Gastrocnemius medialis (tissue), 4 donors: ENCODE data around the gene STAT6. TPM values are rescaled to one million over a fixed set of nuclear protein-coding genes. Genes with fewer than 3 reads are reported as not detected.
"Not testable (repeated sequence)": the region's sequence is repeated elsewhere in the genome, so short reads cannot be mapped to it uniquely, and the experiment has no call there.

Experiments used
- ATAC-seq, 2 donors: fragments of 150-250 bp; one replicate each; pipeline ENCODE4 v1.9.1; 2016
- DNase-seq, 2 donors: peaks; one replicate each; pipeline ENCODE4 v3.0.0-alpha.2; 2019
- H3K27ac ChIP-seq, 4 donors: fragments of 200-600 bp; sonication (generic); 1 replicate in 1 of 4; 2 replicates in 3 of 4; pipeline ENCODE4 v1.5.1; 2016 to 2018; ENCODE audit warnings: mild to moderate bottlenecking in 2 of 4, moderate library complexity in 1 of 4
- H3K27me3 ChIP-seq, 3 donors: fragments of 200-600 bp; sonication (generic) in 2 of 3; 1 replicate in 1 of 3; 2 replicates in 2 of 3; pipeline versions ENCODE4 v1.5.1 to v1.6.0; 2016 to 2019; ENCODE audit warnings: mild to moderate bottlenecking in 1 of 3, moderate library complexity in 1 of 3
- H3K36me3 ChIP-seq, 2 donors: fragments of 200-600 bp; sonication (generic) in 1 of 2; one replicate each; pipeline ENCODE4 v1.5.1; 2017 to 2018
- H3K4me1 ChIP-seq, 2 donors: fragments of 200-600 bp; sonication (generic) in 1 of 2; one replicate each; pipeline ENCODE4 v1.5.1; 2016 to 2017; ENCODE audit warnings: mild to moderate bottlenecking in 2 of 2
- H3K4me3 ChIP-seq, 4 donors: fragments of 200-600 bp; sonication (generic) in 3 of 4; 1 replicate in 1 of 4; 2 replicates in 3 of 4; pipeline ENCODE4 v1.5.1; 2016 to 2019; ENCODE audit warnings: mild to moderate bottlenecking in 2 of 4
- H3K9me3 ChIP-seq, 3 donors: fragments of 200-600 bp; sonication (generic) in 2 of 3; 1 replicate in 1 of 3; 2 replicates in 2 of 3; pipeline ENCODE4 v1.5.1; 2016 to 2019
- POLR2A ChIP-seq, 2 donors: fragments of 450-650 bp; IDR thresholded peaks; one replicate each; pipeline ENCODE4 v1.6.1; 2017; ENCODE audit warnings: antibody characterized with exemption in 2 of 2, mild to moderate bottlenecking in 2 of 2, moderate library complexity in 2 of 2
- in situ Hi-C, 4 donors: fragments of 200-750 bp; cut with MboI; loops; one replicate each; pipeline versions ENCODE4 v1.15.0 to v1.8.0; 2017; ENCODE audit warnings: low sequenced_read_pairs in 4 of 4
- intact Hi-C: fragments of 100-400 bp; cut with DNase I; formaldehyde crosslinking; loops from one replicate; pipeline ENCODE4 v1.15.1; 2023; ENCODE audit warnings: low total_unique reads
- total RNA-seq, 4 donors: library from RNA; depleted of rRNA; stranded (reverse); fragments of >200 nt; gene quantifications; one replicate each; pipeline versions ENCODE4 v1.1.0 to v1.2.3, GENCODE V29; 2016
- TF ChIP-seq, protein P1 (sequence below), 5 experiments: fragments of 450-650 bp in 3 of 5; fragments of 200-600 bp in 2 of 5; sonication (generic) in 2 of 5; IDR thresholded peaks in 4 of 5; conservative IDR thresholded peaks in 1 of 5; 1 replicate in 4 of 5; 2 replicates in 1 of 5; pipeline ENCODE4 v1.5.1; 2016 to 2019; ENCODE audit warnings: antibody characterized with exemption in 5 of 5, mild to moderate bottlenecking in 3 of 5, moderate library complexity in 3 of 5

Gene STAT6
- total RNA-seq, 4 donors from 2014 or later, result 12.5 to 17.4 (median 14.4) TPM

GRCh38 chr12:57079821-57080220, 31.3 kb downstream of the STAT6 start:
- DNase-seq (no peak), ATAC-seq (no peak)
- H3K27me3 ChIP-seq, result no peaks in the 10 kb centered on the region
- intact Hi-C loops, result loop anchor here (1.0 to 10.0 kb wide), 3 partner anchors 7 to 1355 kb away; partner anchors contain the start of genes CD63, DDIT3, MBD6 and RDH5
- peaks cover 11 to 12% of the 10 kb centered on the region in 2 donors for H3K4me1 ChIP-seq
- H3K27ac ChIP-seq, result peak overlapping the region in 1 of 4 donors; percentile 90
- in situ Hi-C loops, result no loop called here
- H3K36me3 ChIP-seq, result no peaks in the 10 kb centered on the region
- H3K4me3 ChIP-seq, result no peak overlapping the region
- H3K9me3 ChIP-seq, result no peaks in the 10 kb centered on the region
- TF ChIP-seq, protein P1, sequence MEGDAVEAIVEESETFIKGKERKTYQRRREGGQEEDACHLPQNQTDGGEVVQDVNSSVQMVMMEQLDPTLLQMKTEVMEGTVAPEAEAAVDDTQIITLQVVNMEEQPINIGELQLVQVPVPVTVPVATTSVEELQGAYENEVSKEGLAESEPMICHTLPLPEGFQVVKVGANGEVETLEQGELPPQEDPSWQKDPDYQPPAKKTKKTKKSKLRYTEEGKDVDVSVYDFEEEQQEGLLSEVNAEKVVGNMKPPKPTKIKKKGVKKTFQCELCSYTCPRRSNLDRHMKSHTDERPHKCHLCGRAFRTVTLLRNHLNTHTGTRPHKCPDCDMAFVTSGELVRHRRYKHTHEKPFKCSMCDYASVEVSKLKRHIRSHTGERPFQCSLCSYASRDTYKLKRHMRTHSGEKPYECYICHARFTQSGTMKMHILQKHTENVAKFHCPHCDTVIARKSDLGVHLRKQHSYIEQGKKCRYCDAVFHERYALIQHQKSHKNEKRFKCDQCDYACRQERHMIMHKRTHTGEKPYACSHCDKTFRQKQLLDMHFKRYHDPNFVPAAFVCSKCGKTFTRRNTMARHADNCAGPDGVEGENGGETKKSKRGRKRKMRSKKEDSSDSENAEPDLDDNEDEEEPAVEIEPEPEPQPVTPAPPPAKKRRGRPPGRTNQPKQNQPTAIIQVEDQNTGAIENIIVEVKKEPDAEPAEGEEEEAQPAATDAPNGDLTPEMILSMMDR (IDR thresholded peaks at IDR 0.05 in 4 of 5, conservative IDR thresholded peaks at IDR 0.05 in 1 of 5), result no peak
- no peak for TF ChIP-seq POLR2A (IDR thresholded peaks at IDR 0.05)

DNA sequence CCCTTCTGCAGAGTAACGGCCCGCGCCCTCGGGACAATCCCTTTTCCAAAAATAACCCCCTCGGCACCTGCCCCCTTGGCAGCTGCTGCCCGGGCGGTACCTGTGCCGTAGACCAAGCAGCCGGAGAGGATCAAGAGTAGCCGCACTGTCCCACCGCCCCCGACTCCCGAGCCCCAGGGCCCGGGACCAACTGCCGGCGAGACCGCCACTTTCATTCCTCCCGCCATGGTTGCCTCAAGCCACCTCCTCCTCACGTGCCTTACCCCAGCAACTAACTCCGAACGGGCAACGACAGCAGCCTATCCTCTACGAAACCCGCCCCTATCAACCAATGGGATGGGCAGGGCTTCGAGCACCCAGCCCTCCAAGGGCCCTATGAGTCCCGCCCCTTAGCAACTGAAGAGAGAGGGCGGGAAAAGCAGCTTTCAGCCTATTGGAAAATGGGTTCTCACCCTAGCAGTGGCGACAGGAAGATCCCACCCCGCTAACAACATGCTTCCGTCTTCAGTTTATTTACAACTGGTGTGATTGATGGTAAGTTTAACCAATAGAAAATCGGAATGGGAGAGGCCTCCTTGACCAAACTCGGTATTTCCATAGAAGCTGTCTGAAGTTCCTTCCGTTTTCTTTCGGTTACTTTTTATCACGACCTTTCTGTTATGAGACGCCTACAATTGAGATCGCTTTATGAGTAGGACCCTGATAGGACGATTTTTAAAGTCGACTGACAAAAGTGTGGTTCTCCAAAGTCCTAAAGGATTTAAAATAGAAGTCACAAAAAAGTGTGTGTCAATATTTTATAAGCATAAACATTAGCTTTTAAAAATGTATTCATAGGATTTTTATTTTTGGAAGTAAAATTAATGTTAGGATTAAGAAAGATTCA, 32.4 kb downstream of the STAT6 start, which contains the start of gene NEMP1:
NEMP1 (minus strand) TSS at position 273 of the 886 bp plus-strand sequence; CDS start at position 227, 46 bp downstream.
- H3K36me3 ChIP-seq, result no peaks in the 10 kb centered on the region
- intact Hi-C loops, result loop anchor here (1.0 kb wide), 1 partner anchor 9 kb away; no protein-coding TSS in a partner anchor
- ATAC-seq (peak; percentile 100), DNase-seq (peak; percentile 99)
- TF ChIP-seq, protein P1 (IDR thresholded peaks at IDR 0.05 in 4 of 5, conservative IDR thresholded peaks at IDR 0.05 in 1 of 5), result no peak
- TF ChIP-seq POLR2A (IDR thresholded peaks at IDR 0.05), result peak; percentile 20 to 70
- peak within 1 kb of the TSS; percentile 67 to 93 (median 76) for H3K4me3 ChIP-seq
- peaks cover 11 to 12% of the 10 kb centered on the region in 2 donors for H3K4me1 ChIP-seq
- H3K27me3 ChIP-seq, result no peaks in the 10 kb centered on the region
- no peaks in the 10 kb centered on the region for H3K9me3 ChIP-seq
- in situ Hi-C loops, result no loop called here
- peak within 1 kb of the TSS; percentile 76 to 90 (median 86) for H3K27ac ChIP-seq

DNA sequence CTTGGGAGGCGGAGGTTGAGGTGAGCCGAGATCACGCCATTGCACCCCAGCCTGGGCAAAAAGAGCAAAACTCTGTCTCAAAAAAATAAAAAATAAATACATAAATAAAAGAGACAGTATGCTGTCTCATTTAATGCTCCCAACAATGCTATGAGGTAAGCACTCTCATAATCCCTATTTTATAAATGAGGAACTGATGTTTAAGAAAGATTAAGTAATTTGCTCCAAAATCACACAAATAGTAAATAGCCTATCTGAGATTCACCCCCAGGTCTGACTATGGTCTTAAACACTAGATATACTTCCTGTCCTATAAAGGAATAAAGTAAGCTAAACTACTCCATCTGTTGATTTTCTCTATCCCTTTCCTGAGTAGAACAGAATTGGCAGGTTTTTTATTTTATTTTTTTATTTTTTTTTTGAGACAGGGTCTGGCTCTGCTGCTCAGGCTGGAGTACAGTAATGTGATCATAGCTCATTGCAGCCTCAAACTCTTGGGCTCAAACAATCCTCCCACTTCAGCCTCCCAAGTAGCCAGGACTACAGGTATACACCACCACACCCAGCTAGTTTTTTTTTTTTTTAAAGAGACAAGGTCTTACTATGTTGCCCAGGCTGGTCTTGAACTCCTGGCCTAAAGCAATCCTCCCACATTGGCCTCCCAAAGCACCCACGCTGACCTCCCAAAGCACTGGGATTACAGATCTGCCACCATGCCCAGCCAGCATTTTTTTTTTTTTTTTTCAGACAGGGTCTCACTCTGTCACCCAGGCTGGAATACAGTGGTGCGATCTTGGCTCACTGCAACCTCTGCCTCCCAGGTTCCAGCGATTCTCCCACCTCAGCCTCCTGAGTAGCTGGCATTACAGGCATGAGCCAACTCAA, 37.4 kb downstream of the STAT6 start:
- Histone ChIP-seq H3K4me1 (peaks cover 8 to 14% of the 10 kb centered on the region in 2 donors), H3K36me3 (peaks cover 0 to 14% of the 10 kb centered on the region in 2 donors)
- DNase-seq, H3K27me3 ChIP-seq, in situ Hi-C loops, H3K27ac ChIP-seq, ATAC-seq, H3K9me3 ChIP-seq, H3K4me3 ChIP-seq, intact Hi-C loops: not testable (repeated sequence)

- Histone ChIP-seq H3K27me3 (no peaks in the 10 kb centered on the region), H3K4me3 (no peak overlapping the region), H3K27ac (no peak overlapping the region), H3K4me1 (peaks cover 3 to 7% of the 10 kb centered on the region in 2 donors), H3K9me3 (no peaks in the 10 kb centered on the region), H3K36me3 (peaks cover 0 to 14% of the 10 kb centered on the region in 2 donors)
- TF ChIP-seq, protein P1 (IDR thresholded peaks at IDR 0.05 in 4 of 5, conservative IDR thresholded peaks at IDR 0.05 in 1 of 5), result no peak
- no peak for TF ChIP-seq POLR2A (IDR thresholded peaks at IDR 0.05)
- DNase-seq (no peak), ATAC-seq (no peak)
- in situ Hi-C loops (no loop called here), intact Hi-C loops (no loop called here)
Measured at GRCh38 chr12:57072661-57073060, 38.5 kb downstream of the STAT6 start.
